ENCODE measurements around the gene OR7A10.

The OR7A10 gene

GRCh38 chr19:14843169-14843568 is 5.6 kb downstream of the OR7A10 start:
- no peak for TF ChIP-seq CTCF (IDR thresholded peaks at IDR 0.05; ENCODE audit: low read depth, low read length)

GRCh38 chr19:14840206-14840605 is 8.5 kb downstream of the OR7A10 start:
- no peak overlapping the region for H3K4me3 ChIP-seq (ENCODE audit: low read depth, low read length)
- no peak for TF ChIP-seq CTCF (IDR thresholded peaks at IDR 0.05; ENCODE audit: low read depth, low read length)

More at GRCh38 chr19:14843169-14843568, 5.6 kb downstream of the OR7A10 start:
- no peak overlapping the region for H3K4me3 ChIP-seq (ENCODE audit: low read depth, low read length)

GRCh38 chr19:14837391-14837790 is 11.3 kb downstream of the OR7A10 start:
- TF ChIP-seq CTCF (IDR thresholded peaks at IDR 0.05; ENCODE audit: low read depth, low read length) = no peak
- no peak overlapping the region for H3K4me3 ChIP-seq (ENCODE audit: low read depth, low read length)

- TF ChIP-seq CTCF (IDR thresholded peaks at IDR 0.05; ENCODE audit: low read depth, low read length) = no peak
- no peak within 1 kb of the TSS for H3K4me3 ChIP-seq (ENCODE audit: low read depth, low read length)
These were observed 13.7 kb downstream of the OR7A10 start, which contains the start of the genes OR7A5 and OR7C1 for GRCh38 chr19:14835011-14835410. TSS of gene OR7A5 (minus strand) at chr19:14835185. CDS start at chr19:14828241, 6,944 bp downstream. TSS of gene OR7C1 (minus strand) at chr19:14835185. CDS start at chr19:14800136, 35,049 bp downstream.

- TF ChIP-seq CTCF (IDR thresholded peaks at IDR 0.05; ENCODE audit: low read depth, low read length) = no peak
These were observed 18.0 kb downstream of the OR7A10 start for GRCh38 chr19:14830702-14831101.

GRCh38 chr19:14826006-14826405 is 22.7 kb downstream of the OR7A10 start:
- no peak for TF ChIP-seq CTCF (IDR thresholded peaks at IDR 0.05; ENCODE audit: low read depth, low read length)
- H3K4me3 ChIP-seq (ENCODE audit: low read depth, low read length) = no peak overlapping the region

More at GRCh38 chr19:14830702-14831101, 18.0 kb downstream of the OR7A10 start:
- no peak overlapping the region for H3K4me3 ChIP-seq (ENCODE audit: low read depth, low read length)

GRCh38 chr19:14821937-14822336 is 26.8 kb downstream of the OR7A10 start:
- no peak for TF ChIP-seq CTCF (IDR thresholded peaks at IDR 0.05; ENCODE audit: low read depth, low read length)
- H3K4me3 ChIP-seq (ENCODE audit: low read depth, low read length) = no peak overlapping the region
